H9 (cell line): ENCODE results near the gene ARHGEF10L. TPM values are rescaled to one million over a fixed set of nuclear protein-coding genes. Genes with fewer than 3 reads are reported as not detected.

ENCODE experiments used
- DNase-seq: peaks from one replicate; pipeline ENCODE4 v3.0.0-alpha.2; 2017
- H2AFZ ChIP-seq: one replicate; pipeline ENCODE4 v1.6.1; 2013; ENCODE audit warnings: mild to moderate bottlenecking, low read length, control low read depth, moderate library complexity
- H2AK5ac ChIP-seq: 2 replicates; pipeline ENCODE4 v1.6.1; 2013; ENCODE audit warnings: low read length, control low read depth, mixed read lengths; ENCODE audit not compliant: insufficient read length
- H2BK120ac ChIP-seq: one replicate; pipeline ENCODE4 v1.6.1; 2013; ENCODE audit warnings: low read depth, mild to moderate bottlenecking, low read length, control low read depth, inconsistent platforms; ENCODE audit not compliant: poor library complexity, severe bottlenecking
- H2BK12ac ChIP-seq: 2 replicates; pipeline ENCODE4 v1.6.1; 2013; ENCODE audit warnings: low read length, control low read depth, mixed read lengths, low read depth; ENCODE audit not compliant: insufficient read length
- H2BK15ac ChIP-seq: 2 replicates; pipeline ENCODE4 v1.6.1; 2013; ENCODE audit warnings: low read depth, low read length, control low read depth
- H2BK20ac ChIP-seq: one replicate; pipeline ENCODE4 v1.6.1; 2013; ENCODE audit warnings: low read depth, mild to moderate bottlenecking, low read length, control low read depth, inconsistent platforms; ENCODE audit not compliant: poor library complexity, severe bottlenecking
- H2BK5ac ChIP-seq: 2 replicates; pipeline ENCODE4 v1.6.1; 2013; ENCODE audit warnings: low read length, control low read depth, mixed read lengths; ENCODE audit not compliant: insufficient read length
- H3K14ac ChIP-seq: 2 replicates; pipeline ENCODE4 v1.6.1; 2013; ENCODE audit warnings: low read length, control low read depth; ENCODE audit not compliant: insufficient read depth
- H3K18ac ChIP-seq: 2 replicates; pipeline ENCODE4 v1.6.1; 2013; ENCODE audit warnings: low read depth, mild to moderate bottlenecking, mixed read lengths, low read length, control low read depth; ENCODE audit not compliant: insufficient read length
- H3K23ac ChIP-seq: 2 replicates; pipeline ENCODE4 v1.6.1; 2013; ENCODE audit warnings: low read length, control low read depth, mixed read lengths, low read depth; ENCODE audit not compliant: insufficient read length
- H3K23me2 ChIP-seq: 2 replicates; pipeline ENCODE4 v1.6.1; 2013; ENCODE audit warnings: low read depth, mild to moderate bottlenecking, mixed read lengths, low read length, control low read depth; ENCODE audit not compliant: insufficient read length, poor library complexity, severe bottlenecking
- H3K27ac ChIP-seq: 2 replicates; pipeline ENCODE4 v1.5.1; 2013; ENCODE audit warnings: low read length, control low read depth, mixed read lengths, low read depth; ENCODE audit not compliant: insufficient read length
- H3K27me3 ChIP-seq: 2 replicates; pipeline ENCODE4 v1.6.1; 2013; ENCODE audit warnings: low read length, control low read depth, inconsistent platforms; ENCODE audit not compliant: insufficient read depth
- H3K4ac ChIP-seq: 2 replicates; pipeline ENCODE4 v1.6.1; 2013; ENCODE audit warnings: low read depth, mild to moderate bottlenecking, control low read depth, inconsistent platforms, low read length, moderate library complexity
- H3K4me1 ChIP-seq: 2 replicates; pipeline ENCODE4 v1.6.1; 2013; ENCODE audit warnings: low read length, control low read depth, inconsistent platforms; ENCODE audit not compliant: insufficient read depth
- H3K4me2 ChIP-seq: 2 replicates; pipeline ENCODE4 v1.6.1; 2013; ENCODE audit warnings: low read length, control low read depth, mixed read lengths; ENCODE audit not compliant: insufficient read length, insufficient read depth
- H3K56ac ChIP-seq: 2 replicates; pipeline ENCODE4 v1.6.1; 2013; ENCODE audit warnings: low read depth, mild to moderate bottlenecking, mixed read lengths, low read length, control low read depth; ENCODE audit not compliant: insufficient read length
- H3K79me1 ChIP-seq: 2 replicates; pipeline ENCODE4 v1.6.1; 2013; ENCODE audit warnings: low read depth, mild to moderate bottlenecking, moderate library complexity, low read length, control low read depth, inconsistent platforms; ENCODE audit not compliant: insufficient read depth, poor library complexity, severe bottlenecking
- H3K79me2 ChIP-seq: 2 replicates; pipeline ENCODE4 v1.6.1; 2013; ENCODE audit warnings: low read length, control low read depth, inconsistent platforms; ENCODE audit not compliant: insufficient read depth
- H3K9ac ChIP-seq: 2 replicates; pipeline ENCODE4 v1.6.1; 2013; ENCODE audit warnings: low read length, control low read depth, mixed read lengths; ENCODE audit not compliant: insufficient read length; ENCODE audit errors: extremely low read depth
- H3K9me3 ChIP-seq: one replicate; pipeline ENCODE4 v1.6.1; 2013; ENCODE audit warnings: low read depth, low read length, inconsistent platforms; ENCODE audit not compliant: control insufficient read depth
- H3T11ph ChIP-seq: one replicate; pipeline ENCODE4 v1.6.1; 2013; ENCODE audit warnings: mild to moderate bottlenecking, low read length, control low read depth, inconsistent platforms
- H4K20me1 ChIP-seq: one replicate; pipeline ENCODE4 v1.6.1; 2013; ENCODE audit not compliant: control insufficient read depth, insufficient read length, insufficient read depth
- H4K5ac ChIP-seq: 2 replicates; pipeline ENCODE4 v1.6.1; 2013; ENCODE audit warnings: low read depth, mild to moderate bottlenecking, mixed read lengths, low read length, control low read depth; ENCODE audit not compliant: insufficient read length
- H4K8ac ChIP-seq: replicated peaks from 2 replicates; pipeline ENCODE4 v1.6.1; 2013; ENCODE audit warnings: low read length, control low read depth, mixed read lengths, low read depth; ENCODE audit not compliant: insufficient read length
- H4K91ac ChIP-seq: 2 replicates; pipeline ENCODE4 v1.6.1; 2013; ENCODE audit warnings: low read depth, mild to moderate bottlenecking, moderate library complexity, mixed read lengths, low read length, control low read depth; ENCODE audit not compliant: insufficient read length
- H3K27ac Mint-ChIP-seq, 3 experiments: 2 replicates in 2 of 3; 3 replicates in 1 of 3; pipeline ENCODE4 v1.8.0; 2020 to 2021; ENCODE audit warnings: mixed read lengths in 3 of 3, mild to moderate bottlenecking in 1 of 3, moderate library complexity in 1 of 3
- H3K27me3 Mint-ChIP-seq: 2 replicates; pipeline ENCODE4 v1.8.0; 2021; ENCODE audit warnings: low read depth, mild to moderate bottlenecking, moderate library complexity, mixed read lengths
- H3K36me3 Mint-ChIP-seq, 3 experiments: 2 replicates in 2 of 3; 3 replicates in 1 of 3; pipeline ENCODE4 v1.8.0; 2020 to 2021; ENCODE audit warnings: low read depth in 3 of 3, mixed read lengths in 3 of 3; ENCODE audit not compliant: insufficient read depth in 1 of 3
- H3K4me1 Mint-ChIP-seq, 2 experiments: 2 replicates each; pipeline ENCODE4 v1.8.0; 2020; ENCODE audit warnings: mixed read lengths in 2 of 2
- H3K4me3 Mint-ChIP-seq, 2 experiments: 2 replicates in 1 of 2; 3 replicates in 1 of 2; pipeline ENCODE4 v1.8.0; 2020 to 2021; ENCODE audit warnings: mild to moderate bottlenecking in 2 of 2, mixed read lengths in 2 of 2, moderate library complexity in 1 of 2
- H3K9me3 Mint-ChIP-seq, 2 experiments: 2 replicates in 1 of 2; 3 replicates in 1 of 2; pipeline ENCODE4 v1.8.0; 2020; ENCODE audit warnings: mild to moderate bottlenecking in 2 of 2, mixed read lengths in 2 of 2, moderate library complexity in 1 of 2
- CTCF ChIP-seq: fragments of 200-600 bp; sonication (generic); conservative IDR thresholded peaks from 3 replicates; pipeline ENCODE4 v1.8.0; 2021; ENCODE audit warnings: antibody characterized with exemption, mild to moderate bottlenecking
- WGBS: extraction: QIAGEN DNeasy Blood & Tissue Kit; methylation state at CpG from one replicate; pipeline ENCODE4 v1.1.7; 2013; ENCODE audit warnings: missing lambda C conversion rate, low lambda C conversion rate, mixed read lengths; ENCODE audit not compliant: insufficient read length; ENCODE audit errors: extremely low coverage; 5-methylcytosine and 5-hydroxymethylcytosine counted together
- total RNA-seq: library from RNA; stranded (reverse); gene quantifications from 2 replicates; pipeline ENCODE4 v1.2.1, GENCODE V29; 2021

ARHGEF10L gene
- total RNA-seq, 1 experiment from 2014 or later = 20.2 TPM

GRCh38 chr1:17520473-17521319 is 18.8 kb upstream of the ARHGEF10L start:
- H3K9ac ChIP-seq = no peak overlapping the region
- no peak overlapping the region for H3K14ac ChIP-seq
- no CpG with 5 or more reads among the region's 13 CpGs for WGBS

More at GRCh38 chr1:17520473-17521319, 18.8 kb upstream of the ARHGEF10L start:
- Mint-ChIP-seq H3K27me3 (no peaks in the 10 kb centered on the region), H3K27ac (peak overlapping the region; percentile 48 to 77 (median 69); a peak in 5 of 7 replicates), H3K36me3 (no peaks in the 10 kb centered on the region), H3K4me3 (no peak overlapping the region), H3K4me1 (peaks cover 50 to 54% of the 10 kb centered on the region in 2 experiments), H3K9me3 (no peaks in the 10 kb centered on the region)
- DNase-seq = no peak
- peaks cover 7% of the 10 kb centered on the region; the same call in 1 of the 2 replicates for H3K4me1 ChIP-seq
- no peak overlapping the region for H2BK15ac ChIP-seq
- H2BK12ac ChIP-seq = no peak overlapping the region
- H4K5ac ChIP-seq = no peak overlapping the region
- no peak overlapping the region for H3K4me2 ChIP-seq
- H3K23ac ChIP-seq = no peak overlapping the region
- H3K27ac ChIP-seq = no peak overlapping the region
- TF ChIP-seq CTCF = no peak
- H2AK5ac ChIP-seq = no peak overlapping the region
- H3K18ac ChIP-seq = no peak overlapping the region
- no peaks in the 10 kb centered on the region for H3K79me1 ChIP-seq
- no peak overlapping the region for H2BK20ac ChIP-seq
- H3K56ac ChIP-seq = no peak overlapping the region
- H2BK5ac ChIP-seq = no peak overlapping the region
- no peak overlapping the region for H3T11ph ChIP-seq
- no peaks in the 10 kb centered on the region for H3K79me2 ChIP-seq
- H4K91ac ChIP-seq = no peak overlapping the region
- H2AFZ ChIP-seq = no peak overlapping the region
- H3K9me3 ChIP-seq = no peaks in the 10 kb centered on the region
- no peak overlapping the region for H4K8ac ChIP-seq
- no peaks in the 10 kb centered on the region for H4K20me1 ChIP-seq
- no peaks in the 10 kb centered on the region for H3K23me2 ChIP-seq
- no peaks in the 10 kb centered on the region for H3K27me3 ChIP-seq
- H2BK120ac ChIP-seq = no peak overlapping the region
- H3K4ac ChIP-seq = no peak overlapping the region
